HG03103 (cell line): Measurements from ENCODE around the gene IER3.
"Not testable (repeated sequence)": the region's sequence is repeated elsewhere in the genome, so short reads cannot be mapped to it uniquely, and the experiment has no call there.

Source experiments
- ATAC-seq: cut with Tn5 transposase; IDR thresholded peaks from one replicate; pipeline ENCODE4 v1.9.1; 2021; ENCODE audit warnings: low read depth; ENCODE audit not compliant: unreplicated experiment

IER3 gene

GRCh38 chr6:30769088-30769852, 24.9 kb upstream of the IER3 start:
- no peak for ATAC-seq

DNA sequence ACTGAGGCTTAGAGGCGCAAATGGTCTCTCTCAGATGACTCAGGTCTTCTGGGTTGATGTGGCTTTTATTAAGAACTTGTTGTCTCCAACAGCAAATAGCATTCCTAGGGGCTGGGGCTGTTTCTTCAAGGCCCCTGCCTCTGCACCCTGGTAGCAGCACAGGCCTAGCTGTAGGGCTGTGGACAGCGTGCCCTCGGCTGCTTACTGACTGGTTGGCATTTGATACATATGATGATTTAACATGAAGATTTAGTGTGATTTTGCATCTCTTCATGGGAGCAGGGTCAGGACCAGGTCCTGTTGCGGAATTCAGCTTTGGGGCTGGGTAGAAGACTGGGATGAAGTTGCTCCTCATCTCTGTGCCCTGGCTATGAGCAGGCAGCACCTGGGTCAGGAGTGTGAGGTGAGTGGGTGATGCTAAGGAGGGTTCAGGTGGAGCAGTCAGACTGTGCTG, 24.3 kb upstream of the IER3 start:
- ATAC-seq = no peak

GRCh38 chr6:30767944-30768301, 23.6 kb upstream of the IER3 start:
- ATAC-seq = no peak

GRCh38 chr6:30767158-30767943, 23.0 kb upstream of the IER3 start:
- no peak for ATAC-seq

DNA sequence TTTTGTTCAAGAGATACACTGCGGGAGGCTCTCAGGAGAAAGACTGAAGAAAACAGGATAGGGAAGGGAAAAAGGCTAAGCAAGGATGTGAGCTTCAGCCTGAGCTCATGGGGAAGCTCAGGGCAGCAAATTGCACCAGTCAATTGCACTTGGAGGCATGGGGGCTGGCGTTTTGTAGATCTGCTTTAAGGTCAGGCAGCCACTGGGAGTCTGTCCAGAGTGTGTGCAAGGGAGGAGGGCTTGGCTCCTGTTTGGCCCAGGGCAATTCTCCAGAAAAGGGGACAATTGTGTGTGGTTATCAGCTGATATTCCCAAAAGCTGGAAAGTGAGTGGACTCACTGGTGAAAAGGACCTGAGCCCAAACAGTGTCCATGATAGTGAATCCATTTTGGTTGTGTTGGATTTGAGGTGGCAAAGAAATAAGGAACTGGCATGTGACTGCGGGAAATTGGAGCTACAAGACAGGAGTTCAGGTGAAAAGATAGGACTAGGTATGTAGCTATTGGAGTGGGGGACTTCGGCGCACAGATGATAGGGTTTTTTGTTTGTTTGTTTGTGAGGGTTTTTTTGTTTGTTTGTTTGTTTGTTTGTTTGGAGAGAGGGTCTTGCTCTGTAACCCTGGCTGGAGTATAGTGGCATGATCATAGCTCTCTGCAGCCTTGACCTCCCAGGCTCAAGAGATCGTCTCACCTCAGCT, 22.3 kb upstream of the IER3 start:
- ATAC-seq = no peak

DNA sequence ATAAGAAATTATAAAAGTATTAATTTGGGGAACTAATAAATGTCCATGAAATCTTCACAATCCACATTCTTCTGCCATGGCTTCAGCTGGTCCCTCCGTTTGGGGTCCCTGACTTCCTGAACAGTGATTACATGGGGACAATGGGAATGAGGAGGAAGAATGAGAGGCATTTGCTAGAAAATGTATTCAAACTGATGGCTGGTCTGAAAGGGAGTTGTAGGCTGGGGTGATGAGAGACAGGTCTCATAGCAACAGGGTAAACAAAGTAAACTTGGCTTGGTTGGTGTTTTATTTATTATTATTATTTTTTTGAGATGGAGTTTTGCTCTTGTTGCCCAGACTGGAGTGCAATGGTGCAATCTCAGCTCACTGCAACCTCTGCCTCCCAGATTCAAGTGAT, 21.1 kb upstream of the IER3 start:
- not testable (repeated sequence) for ATAC-seq

DNA sequence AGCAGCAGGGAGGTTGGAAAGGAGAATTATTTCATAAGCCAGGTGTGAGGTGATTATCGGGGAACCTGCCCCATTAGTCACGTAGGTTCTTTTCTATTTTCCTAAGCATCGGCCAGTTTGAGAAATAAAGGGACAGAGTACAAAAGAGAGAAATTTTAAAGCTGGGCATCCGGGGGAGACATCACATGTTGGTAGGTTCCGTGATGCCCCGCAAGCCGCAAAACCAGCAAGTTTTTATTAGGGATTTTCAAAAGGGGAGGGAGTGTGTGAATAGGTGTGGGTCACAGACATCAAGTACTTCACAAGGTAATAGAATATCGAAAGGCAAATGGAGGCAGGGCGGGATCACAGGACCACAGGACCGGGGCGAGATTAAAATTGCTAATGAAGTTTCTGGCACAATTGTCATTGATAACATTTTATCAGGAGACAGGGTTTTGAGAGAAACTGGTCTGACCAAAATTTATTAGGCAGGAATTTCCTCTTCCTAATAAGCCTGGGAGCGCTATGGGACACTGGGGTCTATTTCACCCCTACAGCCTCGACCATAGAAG, 20.2 kb upstream of the IER3 start:
- not testable (repeated sequence) for ATAC-seq

DNA sequence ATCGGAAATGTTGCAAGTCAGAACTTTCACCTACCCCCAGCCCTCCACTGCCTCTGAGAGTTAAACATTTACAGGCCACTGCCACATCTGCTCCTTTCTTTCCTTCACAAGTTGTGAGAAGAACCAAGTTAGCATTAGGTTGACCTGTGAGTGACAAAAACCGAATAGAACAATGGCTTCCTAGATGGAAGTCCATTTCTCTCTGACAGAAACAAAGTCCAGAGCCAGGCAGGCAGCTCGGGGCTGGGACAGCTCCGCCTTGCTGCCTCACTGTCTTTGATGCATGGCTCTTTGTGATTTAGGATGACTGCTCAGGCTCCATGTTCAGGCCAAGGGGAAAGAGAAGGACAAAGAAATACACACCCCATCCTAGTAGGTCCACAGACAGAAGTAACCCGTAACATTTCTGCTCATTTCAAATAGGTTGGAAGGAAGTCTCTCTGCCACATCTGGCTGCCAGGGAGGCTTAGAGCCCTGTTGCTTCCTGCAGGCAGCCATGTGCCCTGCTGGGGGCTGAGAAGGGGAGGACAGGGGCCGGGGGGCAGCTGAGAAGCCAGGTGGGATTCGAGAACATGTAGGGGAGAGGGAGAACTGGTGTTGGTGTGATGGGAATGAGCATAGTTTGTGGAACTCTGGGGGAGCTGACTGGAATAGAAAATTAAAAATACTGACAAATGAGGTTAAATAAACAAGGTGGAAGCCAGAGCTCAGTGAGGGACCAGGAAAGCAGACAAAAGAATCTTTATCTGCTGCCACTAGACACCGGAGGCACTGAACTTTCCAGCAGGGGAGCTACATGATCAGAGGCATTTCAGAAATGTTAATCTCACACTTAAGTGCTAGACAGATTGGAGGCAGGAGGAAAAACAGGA, 19.5 kb upstream of the IER3 start:
- ATAC-seq = no peak

- no peak for ATAC-seq
These were observed 18.8 kb upstream of the IER3 start for GRCh38 chr6:30763155-30763617.

DNA sequence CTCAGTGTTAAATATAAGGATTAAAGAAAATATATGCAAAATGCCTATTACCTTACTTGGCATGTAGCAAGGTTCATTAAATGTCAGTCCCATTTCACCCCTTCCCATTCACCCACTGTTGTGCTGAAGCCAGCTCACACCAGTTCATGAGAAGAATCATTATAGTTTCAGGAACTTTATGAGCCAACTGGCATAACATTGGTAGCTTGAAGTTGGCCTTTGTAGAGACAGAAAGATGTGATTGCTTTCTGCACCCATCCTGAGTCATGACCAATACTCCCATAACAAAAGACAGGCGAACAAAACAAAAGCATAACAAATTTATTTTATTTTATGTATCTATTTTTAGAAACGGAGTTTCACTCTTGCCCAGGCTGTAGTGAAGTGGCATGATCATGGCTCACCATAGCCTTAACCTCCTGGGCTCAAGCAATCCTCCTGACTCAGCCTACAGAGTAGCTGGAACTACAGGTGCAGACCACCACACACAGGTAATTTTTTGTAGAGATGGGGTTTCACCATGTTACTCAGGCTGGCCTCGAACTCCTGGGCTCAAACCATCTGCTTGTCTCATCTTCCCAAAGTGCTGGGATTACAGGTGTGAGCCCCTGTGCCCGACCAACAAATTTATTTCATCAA, 17.6 kb upstream of the IER3 start:
- ATAC-seq = no peak

- ATAC-seq = no peak
These were observed 16.2 kb upstream of the IER3 start for GRCh38 chr6:30760549-30760948.

DNA sequence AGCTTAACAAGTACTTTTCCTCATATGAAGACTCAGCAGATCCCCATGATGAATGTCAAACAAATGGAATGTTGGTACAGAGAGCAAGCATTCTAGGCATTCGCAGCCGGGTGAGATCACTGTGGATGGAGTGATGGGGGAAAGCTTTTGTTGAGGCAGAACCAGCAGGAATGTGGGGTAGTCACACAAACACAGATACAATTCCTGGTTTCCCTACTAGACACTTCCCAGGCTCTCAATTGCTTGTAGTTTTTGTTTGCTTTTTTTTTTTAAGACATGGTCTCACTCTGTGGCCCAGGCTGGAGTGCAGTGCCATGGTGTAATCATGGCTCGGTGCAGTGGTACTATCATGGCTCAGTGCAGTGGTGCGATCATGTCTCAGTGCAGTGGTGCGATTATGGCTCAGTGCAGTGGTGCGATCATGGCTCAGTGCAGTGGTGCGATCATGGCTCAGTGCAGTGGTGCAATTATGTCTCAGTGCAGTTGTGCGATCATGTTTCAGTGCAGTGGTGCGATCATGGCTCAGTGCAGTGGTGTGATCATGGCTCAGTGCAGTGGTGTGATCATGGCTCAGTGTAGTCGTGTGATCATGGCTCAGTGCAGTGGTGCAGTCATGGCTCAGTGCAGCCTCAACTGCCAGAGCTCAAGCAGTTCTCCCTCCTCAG, 15.4 kb upstream of the IER3 start:
- no peak for ATAC-seq

DNA sequence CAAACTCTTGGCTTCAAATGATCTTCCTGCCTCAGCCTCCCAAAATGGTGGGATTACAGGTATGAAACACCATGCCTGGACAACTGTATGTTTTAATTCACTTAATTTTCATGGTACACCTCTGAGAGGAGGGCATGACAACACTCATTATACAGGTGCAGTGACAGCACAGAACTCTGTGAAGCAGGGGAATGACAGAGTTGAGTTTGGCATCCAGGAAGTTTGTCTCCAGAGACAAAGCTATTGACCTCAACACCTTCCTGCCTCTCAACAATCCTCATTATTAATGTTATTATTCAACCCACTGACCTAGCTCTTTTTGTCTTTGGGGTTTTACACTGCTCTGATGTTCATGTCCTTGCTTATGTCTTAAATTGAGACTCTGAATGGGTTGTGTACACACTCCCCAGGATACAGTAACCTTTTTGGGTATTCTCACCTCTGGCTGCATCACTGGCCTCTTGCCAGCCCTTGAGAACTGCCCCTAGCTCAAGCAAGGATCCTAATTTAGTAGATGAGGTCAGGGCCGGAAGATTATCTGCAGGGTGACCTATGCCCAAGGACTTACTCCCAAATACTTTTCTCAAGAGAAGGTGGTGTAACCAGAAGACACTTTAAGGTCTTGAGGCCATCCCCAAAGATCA, 13.0 kb upstream of the IER3 start:
- no peak for ATAC-seq

DNA sequence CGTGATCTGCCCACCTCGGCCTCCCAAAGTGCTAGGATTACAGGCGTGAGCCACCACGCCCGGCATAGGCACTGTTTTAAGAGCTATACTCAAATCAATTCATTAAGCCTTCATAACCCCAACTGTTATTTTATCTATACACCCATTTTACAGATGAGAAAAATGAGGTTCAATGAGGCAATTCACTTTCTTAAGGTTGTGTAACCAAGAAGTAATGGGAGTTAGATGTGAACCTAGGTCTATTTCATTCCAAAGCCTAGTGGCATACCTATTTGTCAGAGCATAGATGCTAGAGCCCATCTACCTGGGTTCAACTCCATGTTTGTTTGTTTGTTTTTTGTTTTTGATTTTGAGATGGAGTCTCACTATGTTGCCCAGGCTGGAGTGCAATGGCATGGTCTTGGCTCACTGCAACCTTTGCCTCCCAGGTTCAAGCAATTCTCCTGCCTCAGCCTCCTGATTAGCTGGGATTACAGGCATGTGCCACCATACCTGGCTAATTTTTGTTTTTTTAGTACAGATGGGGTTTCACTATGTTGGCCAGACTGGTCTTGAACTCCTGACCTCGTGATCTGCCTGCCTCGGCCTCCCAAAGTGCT, 12.2 kb upstream of the IER3 start:
- ATAC-seq = not testable (repeated sequence)

GRCh38 chr6:30754631-30755030, 10.3 kb upstream of the IER3 start:
- no peak for ATAC-seq

GRCh38 chr6:30752157-30752927, 8.0 kb upstream of the IER3 start:
- no peak for ATAC-seq

- no peak for ATAC-seq
These were observed 6.0 kb upstream of the IER3 start for GRCh38 chr6:30750379-30750668.
